Measurements from ENCODE around the gene OCA2. TPM values are rescaled to one million over a fixed set of nuclear protein-coding genes. Genes with fewer than 3 reads are reported as not detected.
"Not testable (repeated sequence)": the region's sequence is repeated elsewhere in the genome, so short reads cannot be mapped to it uniquely, and the experiment has no call there.

Gene OCA2
- total and polyA plus RNA-seq, 2 of the 4 experiments (the other 2 are of a cell fraction) = under 0.01 to 0.03 TPM

DNA sequence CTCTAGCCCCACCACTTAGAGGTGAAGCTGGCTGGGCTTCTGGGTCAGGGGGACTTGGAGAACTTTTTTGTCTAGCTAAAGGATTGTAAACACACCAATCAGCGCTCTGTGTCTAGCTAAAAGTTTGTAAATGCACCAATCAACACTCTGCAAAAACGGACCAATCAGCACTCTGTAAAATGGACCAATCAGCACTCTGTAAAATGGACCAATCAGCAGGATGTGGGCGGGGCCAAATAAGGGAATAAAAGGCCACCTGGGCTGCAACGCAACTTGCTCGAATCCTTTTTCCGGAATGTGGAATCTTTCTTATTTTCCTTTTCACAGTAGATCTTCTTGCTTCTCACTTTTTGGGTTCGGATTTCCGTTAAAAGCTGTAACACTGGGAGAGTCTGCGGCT, 385.3 kb downstream of the OCA2 start:
- BruUV-seq (replicated peaks); H3K4me2 ChIP-seq (ENCODE audit: low read depth, low read length); intact Hi-C loops (cut with micrococcal nuclease); H2BK15ac ChIP-seq (ENCODE audit: low read depth, low read length); H3K36me3 ChIP-seq (ENCODE audit: control insufficient read depth, insufficient read depth, low read length); H3K27ac ChIP-seq (ENCODE audit: insufficient read depth, low read length); H3K23ac ChIP-seq (ENCODE audit: low read depth, low read length); H2BK120ac ChIP-seq (ENCODE audit: low read depth, low read length); ATAC-seq (ENCODE audit: low read depth); H3K18ac ChIP-seq (ENCODE audit: low read depth, low read length); CTCF ChIA-PET; H3K56ac ChIP-seq (ENCODE audit: extremely low read depth, insufficient read depth, low read length); in situ Hi-C loops (cut with MboI; ENCODE audit: low sequenced_read_pairs); H3K9me1 ChIP-seq (ENCODE audit: insufficient read depth, low read length); dilution Hi-C loops (cut with HindIII; ENCODE audit: low sequenced_read_pairs, unreplicated experiment); H4K5ac ChIP-seq (ENCODE audit: low read depth, low read length); H3K4ac ChIP-seq (ENCODE audit: low read depth, low read length); H3K79me1 ChIP-seq (ENCODE audit: low read depth in 1 of 2, low read length in 2 of 2); H2AFZ ChIP-seq (replicated peaks; ENCODE audit: low read length, poor library complexity); H2BK5ac ChIP-seq (ENCODE audit: low read depth, low read length, poor library complexity, severe bottlenecking); H3K14ac ChIP-seq (replicated peaks; ENCODE audit: low read depth, low read length); H4K8ac ChIP-seq (ENCODE audit: low read depth in 2 of 2, low read length in 2 of 2); H4K91ac ChIP-seq (ENCODE audit: insufficient read depth, low read depth, low read length); DNase-seq; POLR2A ChIA-PET (ENCODE audit: unreplicated experiment); H3K9ac ChIP-seq (ENCODE audit: low read depth, low read length); H2BK20ac ChIP-seq (ENCODE audit: low read depth, low read length); H3K4me1 ChIP-seq (ENCODE audit: control insufficient read depth, insufficient read depth, low read length); H2AK9ac ChIP-seq (replicated peaks; ENCODE audit: low read depth, low read length, poor library complexity); H3K4me3 ChIP-seq (ENCODE audit: insufficient read depth, low read depth, low read length); H3K27me3 ChIP-seq (ENCODE audit: control insufficient read depth, insufficient read depth, low read length); H4K20me1 ChIP-seq (ENCODE audit: insufficient read depth, low read length); H2AK5ac ChIP-seq (ENCODE audit: low read depth, low read length): not testable (repeated sequence)
- WGBS, 2 experiments (ENCODE audit: extremely low coverage in 2 of 2, insufficient read length in 1 of 2) = 70% methylated on average over 2 of the region's 9 CpGs; no CpG with 5 or more reads in 1 of the 2 experiments
- peaks cover 14% of the 10 kb centered on the region for H3K9me3 ChIP-seq (ENCODE audit: control insufficient read depth, insufficient read depth, low read length)

Data from IMR-90 (cell line).